Coronary artery (tissue), 2 donors: ENCODE data around the gene ARRDC3.

ENCODE experiments used
- DNase-seq: peaks from one replicate; pipeline ENCODE4 v3.0.0-alpha.2; 2017; ENCODE audit warnings: low spot score
- H3K27ac ChIP-seq, 2 donors: fragments of 200-600 bp; sonication (generic); one replicate each; pipeline ENCODE4 v1.5.1; 2016 to 2019
- H3K4me3 ChIP-seq: fragments of 200-600 bp; sonication (generic); 2 replicates; pipeline ENCODE4 v1.5.1; 2016; ENCODE audit warnings: mild to moderate bottlenecking, moderate library complexity
- CTCF ChIP-seq: fragments of 200-600 bp; sonication (generic); IDR thresholded peaks from one replicate; pipeline ENCODE4 v1.5.1; 2019; ENCODE audit warnings: antibody characterized with exemption

ARRDC3 gene

DNA sequence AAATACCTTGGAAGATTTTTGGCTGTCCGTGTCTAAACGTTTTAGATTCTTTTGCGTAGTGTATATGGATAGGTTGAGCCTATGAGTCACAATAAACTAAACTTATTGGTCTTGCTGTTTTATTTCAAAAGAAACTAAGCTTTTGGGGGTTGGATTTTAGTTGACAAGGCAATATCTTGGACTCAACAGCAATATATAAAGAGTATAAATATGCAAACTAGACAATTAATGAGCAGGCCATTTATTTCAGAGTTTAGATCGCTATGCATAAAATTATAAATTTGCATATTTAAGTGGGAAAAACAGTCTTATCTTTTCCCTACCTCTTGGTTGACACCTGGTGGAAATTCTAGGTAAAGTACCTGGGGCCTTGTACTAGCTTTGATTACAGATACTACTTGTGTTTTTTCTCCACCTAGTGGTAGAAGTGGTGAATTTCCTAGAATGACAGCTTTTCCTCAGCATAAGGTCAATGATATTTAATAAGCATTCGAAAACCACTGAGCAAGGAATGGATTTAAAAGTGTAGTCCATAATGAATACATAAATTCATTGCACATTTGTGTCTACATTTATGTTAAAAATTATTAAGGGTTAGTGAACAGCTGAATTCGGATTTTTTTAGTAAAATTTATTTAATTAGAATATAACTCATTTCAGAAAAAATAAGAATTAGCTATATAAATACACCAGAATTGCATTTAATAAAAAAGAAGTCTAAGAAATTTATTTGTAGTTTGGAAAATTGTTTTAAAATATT is 1.7 kb upstream of the ARRDC3 start:
- Histone ChIP-seq H3K4me3 (peak overlapping the region; percentile 83), H3K27ac (peak overlapping the region; percentile 97)
- TF ChIP-seq CTCF, result peak; percentile 87
- no peak for DNase-seq

GRCh38 chr5:91383956-91384300 is 811 bp upstream of the ARRDC3 start:
- no peak for TF ChIP-seq CTCF
- peak overlapping the region; percentile 83 for H3K4me3 ChIP-seq
- H3K27ac ChIP-seq, result peak overlapping the region; percentile 97
- DNase-seq, result no peak

DNA sequence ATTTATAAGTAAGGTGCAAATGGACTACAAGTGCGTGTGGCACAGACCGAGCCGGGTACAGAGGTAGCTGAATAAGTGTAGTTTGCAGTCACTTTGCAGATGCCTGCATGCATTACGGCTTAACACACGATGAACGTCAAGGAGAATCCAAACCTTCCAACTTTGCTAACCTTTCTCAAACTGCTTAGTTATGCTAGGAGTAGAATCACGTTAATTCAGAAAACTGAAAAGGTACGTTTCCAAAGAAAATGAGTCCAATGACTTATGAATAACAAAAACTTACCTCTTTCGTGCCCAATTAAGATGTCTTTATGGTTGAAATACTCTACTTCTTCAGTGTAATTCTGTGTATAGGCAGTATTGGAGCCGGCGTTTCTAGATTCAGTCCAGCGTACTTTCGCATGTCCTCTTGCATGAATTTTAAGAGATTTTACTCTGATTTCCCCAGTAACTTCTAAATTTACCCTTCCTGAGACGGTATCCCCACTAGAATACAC is 539 bp downstream of the ARRDC3 start:
- Histone ChIP-seq H3K27ac (peak overlapping the region; percentile 97), H3K4me3 (peak overlapping the region; percentile 83)
- DNase-seq, result no peak
- TF ChIP-seq CTCF, result no peak

DNA sequence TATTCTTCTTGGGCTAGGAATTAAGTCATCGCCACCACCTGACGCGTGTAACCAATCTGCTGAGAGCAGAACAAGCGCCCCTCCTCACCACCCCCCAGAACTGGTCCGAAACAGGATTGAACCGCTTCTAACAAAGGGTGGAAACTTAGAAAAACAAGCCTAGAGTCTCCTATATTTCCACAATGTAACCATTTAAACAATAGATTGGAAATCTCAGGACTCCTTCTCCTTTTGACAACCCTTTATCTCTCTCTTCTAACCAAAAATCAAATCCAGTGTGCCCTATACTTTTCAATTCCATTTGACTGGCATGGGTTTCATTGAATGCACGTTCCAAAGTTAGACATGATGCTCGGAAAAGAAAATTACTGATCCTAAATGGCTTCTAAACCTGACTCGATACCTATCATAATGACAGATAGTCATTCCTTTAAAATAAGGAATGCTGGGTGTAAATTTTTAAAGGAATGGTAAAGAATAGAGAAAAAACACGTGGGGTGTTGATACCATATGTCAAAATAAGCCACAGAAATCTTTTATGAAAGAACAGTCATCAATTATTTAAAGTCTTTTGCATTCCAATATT is 1.2 kb downstream of the ARRDC3 start:
- peak overlapping the region; percentile 83 for H3K4me3 ChIP-seq
- peak overlapping the region; percentile 97 for H3K27ac ChIP-seq
- TF ChIP-seq CTCF, result no peak
- DNase-seq, result peak; percentile 80

DNA sequence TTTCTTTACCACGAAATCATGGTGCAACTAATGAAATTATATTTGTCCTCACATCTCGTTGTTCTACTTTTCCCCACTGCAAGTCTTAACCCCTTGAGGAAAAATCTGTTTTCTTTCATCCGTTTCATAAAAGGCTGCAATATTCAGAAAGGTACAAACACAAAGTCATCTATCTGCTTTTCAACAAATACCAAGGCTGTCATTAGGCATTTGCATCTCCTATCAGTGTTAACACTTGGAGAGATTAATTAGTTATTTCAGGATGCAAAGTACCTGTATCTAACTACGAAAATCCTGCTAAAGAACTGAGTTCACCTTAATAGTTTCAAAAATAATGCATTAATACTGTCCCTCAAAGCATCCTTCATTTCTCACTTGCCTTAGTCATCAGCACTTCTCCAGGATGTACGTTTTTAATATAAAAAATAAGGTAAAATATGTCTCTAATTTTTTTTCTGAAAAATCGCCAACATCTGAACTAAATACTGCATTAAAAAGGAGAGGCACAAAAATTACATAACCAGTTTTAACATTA is 1.8 kb downstream of the ARRDC3 start:
- Histone ChIP-seq H3K4me3 (peak overlapping the region; percentile 83), H3K27ac (peak overlapping the region; percentile 97)
- TF ChIP-seq CTCF, result no peak
- no peak for DNase-seq

DNA sequence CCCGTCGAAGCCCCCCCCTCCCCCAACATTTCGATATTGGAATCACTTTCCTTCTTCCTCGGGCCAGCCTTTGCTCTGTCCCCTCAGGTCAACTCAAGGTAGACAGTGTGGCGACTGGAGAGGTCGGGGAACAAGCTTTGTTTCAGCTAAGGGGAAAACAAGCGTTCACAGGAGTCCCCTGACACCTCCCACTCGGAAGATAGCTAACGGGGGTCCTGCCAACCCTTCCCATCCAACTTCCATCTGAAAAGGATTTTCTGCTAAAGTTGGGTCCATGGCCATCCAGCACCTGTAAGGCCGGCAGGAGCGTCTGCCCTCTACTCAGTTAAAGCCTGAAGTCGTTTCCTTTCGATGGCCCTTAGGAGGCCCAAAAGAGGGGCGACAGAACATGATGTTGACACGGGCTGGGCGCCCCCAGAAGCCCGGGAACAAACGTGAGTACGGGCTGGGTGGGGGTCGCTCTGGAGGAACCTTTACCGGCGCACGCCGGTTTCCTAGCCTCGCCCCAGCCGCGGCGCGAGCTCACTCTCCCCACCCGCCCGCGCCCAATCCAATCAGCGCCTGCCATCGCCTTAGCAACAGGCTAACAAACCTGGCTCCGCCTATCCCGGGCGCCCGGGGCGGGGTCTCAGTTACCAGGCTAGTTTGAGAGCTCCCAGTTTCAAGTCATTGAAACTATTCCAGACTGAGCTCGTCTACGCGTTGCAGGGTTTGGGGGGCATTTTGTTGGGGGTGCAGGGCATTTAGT is 2.5 kb downstream of the ARRDC3 start:
- Histone ChIP-seq H3K4me3 (peak overlapping the region; percentile 83), H3K27ac (peak overlapping the region; percentile 97)
- no peak for TF ChIP-seq CTCF
- peak; percentile 99 for DNase-seq
